Liver (tissue), 9 donors: ENCODE measurements around the gene PNMA6F. TPM values are rescaled to one million over a fixed set of nuclear protein-coding genes. Genes with fewer than 3 reads are reported as not detected.

ENCODE experiments used
- DNase-seq: peaks from one replicate; pipeline ENCODE4 v3.0.0-alpha.2; 2017; ENCODE audit warnings: low spot score
- H3K27ac ChIP-seq, 2 donors: one replicate each; pipeline ENCODE4 v1.7.0; 2013; ENCODE audit warnings: inconsistent platforms in 2 of 2, low read length in 2 of 2, control low read depth in 1 of 2, low read depth in 1 of 2, mild to moderate bottlenecking in 1 of 2
- H3K27me3 ChIP-seq, 4 donors: one replicate each; pipeline versions ENCODE4 v1.6.1 to v1.7.0; 2013; ENCODE audit warnings: low read length in 3 of 4, inconsistent platforms in 1 of 4, mild to moderate bottlenecking in 1 of 4, moderate library complexity in 1 of 4; ENCODE audit not compliant: control insufficient read depth in 4 of 4, insufficient read depth in 4 of 4
- H3K36me3 ChIP-seq, 4 donors: one replicate each; pipeline versions ENCODE4 v1.6.1 to v1.7.0; 2013; ENCODE audit warnings: low read length in 3 of 4, mild to moderate bottlenecking in 3 of 4, low read depth in 1 of 4, moderate library complexity in 1 of 4; ENCODE audit not compliant: control insufficient read depth in 4 of 4, insufficient read depth in 3 of 4
- H3K4me1 ChIP-seq, 4 donors: one replicate each; pipeline versions ENCODE4 v1.6.1 to v1.7.0; 2013; ENCODE audit warnings: low read length in 3 of 4, mild to moderate bottlenecking in 3 of 4, moderate library complexity in 1 of 4; ENCODE audit not compliant: control insufficient read depth in 4 of 4, insufficient read depth in 4 of 4
- H3K4me3 ChIP-seq, 3 donors: one replicate each; pipeline versions ENCODE4 v1.6.1 to v1.7.0; 2013; ENCODE audit warnings: low read length in 3 of 3, control low read depth in 1 of 3, low read depth in 1 of 3, mild to moderate bottlenecking in 1 of 3
- H3K9ac ChIP-seq, 2 donors: one replicate each; pipeline ENCODE4 v1.7.0; 2013; ENCODE audit warnings: low read length in 2 of 2, mild to moderate bottlenecking in 2 of 2, moderate library complexity in 2 of 2, control low read depth in 1 of 2, low read depth in 1 of 2
- H3K9me3 ChIP-seq, 4 donors: one replicate each; pipeline versions ENCODE4 v1.6.1 to v1.7.0; 2013; ENCODE audit warnings: low read length in 3 of 4; ENCODE audit not compliant: control insufficient read depth in 4 of 4
- EGR1 ChIP-seq, 2 donors: IDR thresholded peaks; 2 replicates each; pipeline ENCODE4 v1.6.1; 2016 to 2018; ENCODE audit warnings: antibody characterized with exemption in 2 of 2, low read depth in 2 of 2
- FOXA1 ChIP-seq: IDR thresholded peaks from 2 replicates; pipeline ENCODE4 v1.6.1; 2016; ENCODE audit warnings: antibody characterized with exemption
- FOXA2 ChIP-seq: IDR thresholded peaks from 2 replicates; pipeline ENCODE4 v1.6.1; 2016; ENCODE audit warnings: antibody characterized with exemption
- GABPA ChIP-seq, 2 donors: IDR thresholded peaks in 1 of 2; conservative IDR thresholded peaks in 1 of 2; 2 replicates each; pipeline ENCODE4 v1.6.1; 2016; ENCODE audit warnings: antibody characterized with exemption in 2 of 2, mild to moderate bottlenecking in 1 of 2, moderate library complexity in 1 of 2
- HNF4A ChIP-seq, 2 donors: conservative IDR thresholded peaks; 2 replicates each; pipeline ENCODE4 v1.6.1; 2016; ENCODE audit warnings: antibody characterized with exemption in 2 of 2, mild to moderate bottlenecking in 2 of 2
- HNF4G ChIP-seq: IDR thresholded peaks from 2 replicates; pipeline ENCODE4 v1.6.1; 2016; ENCODE audit warnings: antibody characterized with exemption
- JUND ChIP-seq, 2 donors: IDR thresholded peaks; 2 replicates each; pipeline ENCODE4 v1.6.1; 2016; ENCODE audit warnings: antibody characterized with exemption in 2 of 2
- NR2F2 ChIP-seq: IDR thresholded peaks from 2 replicates; pipeline ENCODE4 v1.6.1; 2016; ENCODE audit warnings: antibody characterized with exemption
- RAD21 ChIP-seq, 2 donors: IDR thresholded peaks; 2 replicates each; pipeline ENCODE4 v1.6.1; 2016; ENCODE audit warnings: antibody characterized with exemption in 2 of 2, mild to moderate bottlenecking in 2 of 2
- REST ChIP-seq: IDR thresholded peaks from 2 replicates; pipeline ENCODE4 v1.6.1; 2016; ENCODE audit warnings: antibody characterized with exemption, mild to moderate bottlenecking
- RXRA ChIP-seq, 2 donors: IDR thresholded peaks; 2 replicates each; pipeline ENCODE4 v1.6.1; 2017 to 2018; ENCODE audit warnings: antibody characterized with exemption in 2 of 2, mild to moderate bottlenecking in 1 of 2
- SP1 ChIP-seq: IDR thresholded peaks from 2 replicates; pipeline ENCODE4 v1.6.1; 2018; ENCODE audit warnings: antibody characterized with exemption, mild to moderate bottlenecking
- YY1 ChIP-seq: IDR thresholded peaks from 2 replicates; pipeline ENCODE4 v1.6.1; 2016; ENCODE audit warnings: antibody characterized with exemption, mild to moderate bottlenecking
- ZBTB33 ChIP-seq: IDR thresholded peaks from 2 replicates; pipeline ENCODE4 v1.6.1; 2016; ENCODE audit warnings: antibody characterized with exemption
- WGBS: extraction: QIAGEN DNeasy Blood & Tissue Kit; methylation state at CpG from one replicate; pipeline ENCODE4 v1.1.7; 2013; 5-methylcytosine and 5-hydroxymethylcytosine counted together
- polyA plus RNA-seq, 2 donors: library from polyadenylated mRNA; stranded (reverse) in 1 of 2; unstranded in 1 of 2; fragments of 200-250 nt in 1 of 2; fragments of >200 nt in 1 of 2; fragmentation: Nextera tagmentation in 1 of 2; extraction: Ambion mirVana in 1 of 2; gene quantifications; one replicate each; pipeline versions ENCODE4 v1.2.1 to v1.2.3, GENCODE V29; 2013 to 2015
- total RNA-seq, 2 donors: library from RNA; depleted of rRNA; stranded (reverse); fragments of >200 nt; gene quantifications; one replicate each; pipeline ENCODE4 v1.2.3, GENCODE V29; 2014
- TF ChIP-seq, protein P1 (sequence below): IDR thresholded peaks from 2 replicates; pipeline ENCODE4 v1.6.1; 2016; ENCODE audit warnings: antibody characterized with exemption
- TF ChIP-seq, protein P2 (sequence below): fragments of 150-350 bp; IDR thresholded peaks from 2 replicates; pipeline ENCODE4 v1.5.1; 2017; ENCODE audit warnings: improper control_type of control experiment, low read depth, low read length; ENCODE audit not compliant: missing input control
- donor health status: healthy.
- donor health status: healthy.
- donor health status: healthy.
- donor health status: healthy.
- donor health status: healthy.

The PNMA6F gene
- total and polyA plus RNA-seq, 4 donors = not detected

DNA sequence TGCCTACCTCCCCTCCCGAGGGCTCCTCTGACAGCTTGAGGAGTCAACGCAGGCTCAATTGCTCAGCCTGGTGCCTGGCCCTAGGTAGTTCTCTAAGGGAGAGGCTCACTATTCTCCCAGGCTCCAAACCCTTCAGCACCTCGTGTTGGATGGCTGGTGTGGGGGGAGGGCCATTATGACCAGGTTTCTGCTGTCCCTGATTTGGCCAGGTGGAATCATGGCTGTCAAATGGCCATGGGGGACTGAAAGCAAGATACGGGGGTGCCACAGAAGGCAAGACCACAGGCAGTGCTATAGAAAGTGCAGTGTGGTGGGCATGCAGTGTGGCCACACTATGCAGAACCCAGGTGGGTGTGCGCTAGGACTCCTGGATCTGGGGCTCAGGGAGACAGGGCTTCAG, 9.5 kb downstream of the PNMA6F start (continued):
- TF ChIP-seq ZBTB33 (no peak), NR2F2 (no peak), JUND (IDR thresholded peaks at IDR 0.05) (no peak)

DNA sequence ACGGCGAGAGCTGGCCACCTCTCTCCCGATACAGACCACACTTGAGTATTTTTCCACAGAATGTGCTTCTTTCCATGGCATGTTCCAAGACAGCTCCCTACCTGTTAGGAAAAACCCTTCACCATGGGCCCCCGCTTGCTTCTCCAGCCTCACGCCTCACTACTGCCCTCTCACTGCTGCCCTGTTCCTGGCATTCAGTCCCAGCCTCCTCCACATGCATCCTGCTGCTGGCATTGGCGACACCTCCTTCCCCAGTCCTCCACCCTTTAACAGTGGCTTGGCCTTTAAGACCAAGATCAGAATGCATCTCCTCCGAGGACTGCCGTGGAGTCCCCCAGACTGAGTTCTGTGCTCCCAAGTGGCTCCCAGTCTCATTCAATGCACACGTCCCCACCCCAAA, 10.7 kb downstream of the PNMA6F start:
- no peak for DNase-seq
- Histone ChIP-seq H3K9ac (no peak overlapping the region), H3K4me1 (peaks cover 0 to 6% (median 2%) of the 10 kb centered on the region in 4 donors), H3K27ac (no peak overlapping the region), H3K9me3 (no peaks in the 10 kb centered on the region), H3K27me3 (no peaks in the 10 kb centered on the region), H3K36me3 (no peaks in the 10 kb centered on the region), H3K4me3 (no peak overlapping the region)
- 93% methylated on average over 9 of the region's 9 CpGs for WGBS
- TF ChIP-seq YY1 (no peak), FOXA2 (no peak), EGR1 (IDR thresholded peaks at IDR 0.05; ENCODE audit: low read depth in 2 of 2) (no peak), GABPA (IDR thresholded peaks at IDR 0.05 in 1 of 2, conservative IDR thresholded peaks at IDR 0.05 in 1 of 2) (no peak), HNF4G (no peak), NR2F2 (no peak), JUND (IDR thresholded peaks at IDR 0.05) (no peak), RXRA (IDR thresholded peaks at IDR 0.05) (no peak), FOXA1 (no peak), SP1 (no peak), REST (no peak), ZBTB33 (no peak), HNF4A (conservative IDR thresholded peaks at IDR 0.05) (no peak), RAD21 (IDR thresholded peaks at IDR 0.05) (no peak)
- TF ChIP-seq, protein P1, sequence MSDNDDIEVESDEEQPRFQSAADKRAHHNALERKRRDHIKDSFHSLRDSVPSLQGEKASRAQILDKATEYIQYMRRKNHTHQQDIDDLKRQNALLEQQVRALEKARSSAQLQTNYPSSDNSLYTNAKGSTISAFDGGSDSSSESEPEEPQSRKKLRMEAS = no peak
- TF ChIP-seq, protein P2, sequence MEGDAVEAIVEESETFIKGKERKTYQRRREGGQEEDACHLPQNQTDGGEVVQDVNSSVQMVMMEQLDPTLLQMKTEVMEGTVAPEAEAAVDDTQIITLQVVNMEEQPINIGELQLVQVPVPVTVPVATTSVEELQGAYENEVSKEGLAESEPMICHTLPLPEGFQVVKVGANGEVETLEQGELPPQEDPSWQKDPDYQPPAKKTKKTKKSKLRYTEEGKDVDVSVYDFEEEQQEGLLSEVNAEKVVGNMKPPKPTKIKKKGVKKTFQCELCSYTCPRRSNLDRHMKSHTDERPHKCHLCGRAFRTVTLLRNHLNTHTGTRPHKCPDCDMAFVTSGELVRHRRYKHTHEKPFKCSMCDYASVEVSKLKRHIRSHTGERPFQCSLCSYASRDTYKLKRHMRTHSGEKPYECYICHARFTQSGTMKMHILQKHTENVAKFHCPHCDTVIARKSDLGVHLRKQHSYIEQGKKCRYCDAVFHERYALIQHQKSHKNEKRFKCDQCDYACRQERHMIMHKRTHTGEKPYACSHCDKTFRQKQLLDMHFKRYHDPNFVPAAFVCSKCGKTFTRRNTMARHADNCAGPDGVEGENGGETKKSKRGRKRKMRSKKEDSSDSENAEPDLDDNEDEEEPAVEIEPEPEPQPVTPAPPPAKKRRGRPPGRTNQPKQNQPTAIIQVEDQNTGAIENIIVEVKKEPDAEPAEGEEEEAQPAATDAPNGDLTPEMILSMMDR = no peak
